ENCODE data around the gene COP1. TPM values are rescaled to one million over a fixed set of nuclear protein-coding genes. Genes with fewer than 3 reads are reported as not detected.

The COP1 gene
- total RNA-seq, 4 donors from 2014 or later: 36.1 to 53.6 (median 39.5) TPM

GRCh38 chr1:175922254-175922881 is 284.7 kb downstream of the COP1 start:
- DNase-seq (ENCODE audit: extremely low spot score): no peak
- intact Hi-C loops (cut with DNase I): no loop called here
- TF ChIP-seq POLR2A (IDR thresholded peaks at IDR 0.05; ENCODE audit: low read depth) (no peak), CTCF (IDR thresholded peaks at IDR 0.05) (no peak), POLR2AphosphoS5 (IDR thresholded peaks at IDR 0.05) (no peak), EP300 (IDR thresholded peaks at IDR 0.05) (no peak)
- peaks cover 0 to 4% (median 0%) of the 10 kb centered on the region in 4 donors for H3K9me3 ChIP-seq
- H3K4me3 ChIP-seq: no peak overlapping the region
- H3K4me1 ChIP-seq: peaks cover 0 to 8% (median 0%) of the 10 kb centered on the region in 4 donors
- no peak overlapping the region for H3K27ac ChIP-seq (replicated peaks in 1 of 4)
- H3K27me3 ChIP-seq: no peaks in the 10 kb centered on the region
- peaks cover 0 to 9% (median 4%) of the 10 kb centered on the region in 4 donors for H3K36me3 ChIP-seq
- WGBS: 81% methylated on average over 3 of the region's 3 CpGs

- TF ChIP-seq CTCF (IDR thresholded peaks at IDR 0.05): no peak
- TF ChIP-seq POLR2A (IDR thresholded peaks at IDR 0.05; ENCODE audit: low read depth): no peak
- no peak for TF ChIP-seq EP300 (IDR thresholded peaks at IDR 0.05)
- TF ChIP-seq POLR2AphosphoS5 (IDR thresholded peaks at IDR 0.05): no peak
- Histone ChIP-seq H3K27me3 (no peaks in the 10 kb centered on the region), H3K27ac (replicated peaks in 1 of 4) (no peak overlapping the region), H3K36me3 (no peaks in the 10 kb centered on the region), H3K4me1 (peaks cover 0 to 8% (median 0%) of the 10 kb centered on the region in 4 donors), H3K9me3 (no peaks in the 10 kb centered on the region), H3K4me3 (no peak overlapping the region)
- intact Hi-C loops (cut with DNase I): no loop called here
- WGBS: 44% methylated on average over 4 of the region's 4 CpGs
- no peak for DNase-seq (ENCODE audit: extremely low spot score)
These were observed 286.7 kb downstream of the COP1 start for GRCh38 chr1:175920381-175920780.

DNA sequence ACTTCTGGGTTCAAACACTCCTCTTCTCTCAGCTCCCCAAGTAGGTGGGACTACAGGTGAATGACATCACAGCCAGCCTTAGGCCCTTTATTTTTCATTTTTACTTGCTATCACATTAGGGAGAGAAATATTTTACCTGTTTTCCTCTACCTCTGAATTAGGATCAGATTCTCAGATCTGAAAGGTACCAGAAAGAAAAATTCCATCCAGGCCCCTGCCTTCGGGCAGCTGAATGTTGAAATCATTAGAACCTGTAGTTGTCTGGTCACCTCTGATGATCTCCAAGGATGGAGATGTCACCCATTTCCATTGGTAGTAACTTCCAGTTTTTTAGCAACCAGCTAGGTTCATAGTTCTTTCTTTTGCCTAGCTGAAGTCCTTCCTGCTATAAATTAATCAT is 288.1 kb downstream of the COP1 start:
- no peaks in the 10 kb centered on the region for H3K27me3 ChIP-seq
- intact Hi-C loops (cut with DNase I): no loop called here
- no peaks in the 10 kb centered on the region for H3K36me3 ChIP-seq
- no peak for DNase-seq (ENCODE audit: extremely low spot score)
- no peak for TF ChIP-seq CTCF (IDR thresholded peaks at IDR 0.05)
- TF ChIP-seq POLR2AphosphoS5 (IDR thresholded peaks at IDR 0.05): no peak
- no peak for TF ChIP-seq EP300 (IDR thresholded peaks at IDR 0.05)
- TF ChIP-seq POLR2A (IDR thresholded peaks at IDR 0.05; ENCODE audit: low read depth): no peak
- 88% methylated on average over 1 of the region's 1 CpG for WGBS
- peaks cover 0 to 8% (median 0%) of the 10 kb centered on the region in 4 donors for H3K4me1 ChIP-seq
- no peaks in the 10 kb centered on the region for H3K9me3 ChIP-seq
- H3K27ac ChIP-seq (replicated peaks in 1 of 4): no peak overlapping the region
- no peak overlapping the region for H3K4me3 ChIP-seq

DNA sequence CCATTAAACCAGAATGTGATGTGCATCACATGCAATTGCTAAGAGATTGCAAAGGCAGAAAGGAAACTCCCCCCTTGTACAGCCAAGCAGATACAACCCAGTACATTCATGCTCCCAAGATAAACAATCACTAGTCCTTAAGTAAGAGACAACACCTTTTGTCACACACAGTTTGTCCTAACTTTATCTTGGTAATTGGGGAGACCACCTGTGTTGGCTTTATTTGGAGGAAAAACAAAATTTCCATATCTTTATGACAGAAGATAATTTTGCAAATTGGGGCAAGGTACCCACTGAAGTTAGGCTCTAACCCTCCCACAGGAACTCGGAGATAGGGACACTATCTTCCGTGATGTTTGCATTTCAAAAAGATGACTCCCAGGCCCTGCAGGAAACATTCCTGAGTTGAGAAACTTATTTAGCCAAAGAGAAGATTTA is 288.7 kb downstream of the COP1 start:
- Histone ChIP-seq H3K27me3 (no peaks in the 10 kb centered on the region), H3K27ac (replicated peaks in 1 of 4) (no peak overlapping the region), H3K4me1 (peaks cover 0 to 8% (median 0%) of the 10 kb centered on the region in 4 donors), H3K4me3 (no peak overlapping the region), H3K9me3 (peaks cover 0 to 4% (median 0%) of the 10 kb centered on the region in 4 donors), H3K36me3 (no peaks in the 10 kb centered on the region)
- no peak for DNase-seq (ENCODE audit: extremely low spot score)
- TF ChIP-seq POLR2AphosphoS5 (IDR thresholded peaks at IDR 0.05) (no peak), CTCF (IDR thresholded peaks at IDR 0.05) (no peak), EP300 (IDR thresholded peaks at IDR 0.05) (no peak), POLR2A (IDR thresholded peaks at IDR 0.05; ENCODE audit: low read depth) (no peak)
- intact Hi-C loops (cut with DNase I): no loop called here
- WGBS: 67% methylated on average over 2 of the region's 2 CpGs
